Body of pancreas (tissue), 4 donors: Measurements from ENCODE around the gene ADGRL2. TPM values are rescaled to one million over a fixed set of nuclear protein-coding genes. Genes with fewer than 3 reads are reported as not detected.
A peak's percentile ranks its signal among the peaks of the same experiment; 100 is the strongest.

Experiments
- ATAC-seq: fragments of 150-250 bp; one replicate; pipeline ENCODE4 v1.9.1; 2016
- DNase-seq, 4 donors: peaks; one replicate each; pipeline ENCODE4 v3.0.0-alpha.2; 2019
- H3K27ac ChIP-seq, 4 donors: fragments of 200-600 bp; sonication (generic); 1 replicate in 3 of 4; 2 replicates in 1 of 4; pipeline versions ENCODE4 v1.5.1 to v1.6.1; 2016 to 2019; ENCODE audit warnings: mild to moderate bottlenecking in 1 of 4, mixed read lengths in 1 of 4, moderate library complexity in 1 of 4
- H3K27me3 ChIP-seq, 2 donors: fragments of 200-600 bp; sonication (generic); one replicate each; pipeline ENCODE4 v1.6.0; 2016; ENCODE audit warnings: mild to moderate bottlenecking in 1 of 2
- H3K36me3 ChIP-seq, 2 donors: fragments of 200-600 bp; sonication (generic); replicated peaks in 1 of 2; 2 replicates each; pipeline ENCODE4 v1.5.1; 2016; ENCODE audit warnings: low read depth in 2 of 2; ENCODE audit not compliant: insufficient read depth in 1 of 2
- H3K4me1 ChIP-seq: fragments of 200-600 bp; sonication (generic); one replicate; pipeline ENCODE4 v1.6.0; 2016
- H3K4me3 ChIP-seq, 2 donors: fragments of 200-600 bp; sonication (generic); 1 replicate in 1 of 2; 2 replicates in 1 of 2; pipeline ENCODE4 v1.5.1; 2016 to 2019
- H3K9me3 ChIP-seq, 3 donors: fragments of 200-600 bp; sonication (generic); 1 replicate in 2 of 3; 2 replicates in 1 of 3; pipeline ENCODE4 v1.5.1; 2016
- POLR2A ChIP-seq, 3 donors: fragments of 450-650 bp; IDR thresholded peaks; one replicate each; pipeline ENCODE4 v1.6.1; 2016; ENCODE audit warnings: antibody characterized with exemption in 3 of 3, mild to moderate bottlenecking in 2 of 3
- WGBS, 2 donors: methylation state at CpG; one replicate each; pipeline ENCODE4 v1.1.5; 2017; 5-methylcytosine and 5-hydroxymethylcytosine counted together
- intact Hi-C: fragments of 100-400 bp; cut with DNase I; formaldehyde crosslinking; loops from one replicate; pipeline ENCODE4 v1.15.1; 2023
- total RNA-seq, 2 donors: library from RNA; depleted of rRNA; stranded (reverse); fragments of >200 nt; gene quantifications; one replicate each; pipeline ENCODE4 v1.1.0, GENCODE V29; 2016
- TF ChIP-seq, protein P1 (sequence below), 7 experiments: fragments of 450-650 bp in 4 of 7; fragments of 200-600 bp in 3 of 7; sonication (generic) in 3 of 7; IDR thresholded peaks; one replicate each; pipeline ENCODE4 v1.5.1; 2016 to 2019; ENCODE audit warnings: antibody characterized with exemption in 7 of 7

ADGRL2 gene
- total RNA-seq, 2 donors from 2014 or later, result 11.5 to 25.7 TPM

DNA sequence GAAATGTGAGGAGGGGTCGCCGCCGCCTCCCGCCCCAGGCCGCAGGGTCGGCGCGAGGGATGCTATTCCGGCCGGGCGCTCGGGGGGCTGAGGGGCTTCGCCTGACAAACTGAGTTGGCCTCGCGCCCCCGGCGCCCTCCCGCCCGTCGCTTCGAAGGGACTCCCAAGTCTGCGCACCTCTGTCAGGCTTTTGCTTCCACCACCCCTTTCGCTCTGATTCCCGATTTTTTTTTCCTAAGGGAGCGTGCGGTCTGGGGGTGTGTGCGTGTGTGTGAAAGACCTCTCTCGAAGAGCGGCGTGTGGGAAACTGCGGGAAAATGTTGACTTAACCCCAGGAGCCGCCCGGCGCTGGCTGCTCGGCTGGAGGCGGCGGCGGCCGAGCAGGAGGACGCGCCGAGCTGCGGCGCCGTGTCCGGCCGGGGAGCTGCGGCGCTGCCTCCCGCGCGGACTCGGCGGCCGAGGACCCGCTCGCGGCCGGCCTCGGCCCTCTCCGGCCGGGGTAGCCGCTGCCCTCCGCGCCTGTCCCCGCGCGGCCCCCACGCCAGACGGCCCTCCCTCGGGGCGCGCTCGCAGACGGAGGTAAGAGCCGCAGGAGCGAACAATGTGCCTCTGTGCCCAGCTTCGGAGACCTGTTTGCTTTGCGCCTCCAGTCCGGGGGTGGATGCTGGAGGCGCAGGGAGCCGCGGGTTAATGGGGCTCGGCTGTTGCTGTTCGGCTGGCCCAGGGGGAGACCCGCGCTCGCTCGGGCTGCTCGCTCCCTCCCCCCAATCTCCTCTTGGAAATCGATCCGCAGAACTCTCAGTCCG is 1.1 kb downstream of the ADGRL2 start:
- TF ChIP-seq, protein P1, sequence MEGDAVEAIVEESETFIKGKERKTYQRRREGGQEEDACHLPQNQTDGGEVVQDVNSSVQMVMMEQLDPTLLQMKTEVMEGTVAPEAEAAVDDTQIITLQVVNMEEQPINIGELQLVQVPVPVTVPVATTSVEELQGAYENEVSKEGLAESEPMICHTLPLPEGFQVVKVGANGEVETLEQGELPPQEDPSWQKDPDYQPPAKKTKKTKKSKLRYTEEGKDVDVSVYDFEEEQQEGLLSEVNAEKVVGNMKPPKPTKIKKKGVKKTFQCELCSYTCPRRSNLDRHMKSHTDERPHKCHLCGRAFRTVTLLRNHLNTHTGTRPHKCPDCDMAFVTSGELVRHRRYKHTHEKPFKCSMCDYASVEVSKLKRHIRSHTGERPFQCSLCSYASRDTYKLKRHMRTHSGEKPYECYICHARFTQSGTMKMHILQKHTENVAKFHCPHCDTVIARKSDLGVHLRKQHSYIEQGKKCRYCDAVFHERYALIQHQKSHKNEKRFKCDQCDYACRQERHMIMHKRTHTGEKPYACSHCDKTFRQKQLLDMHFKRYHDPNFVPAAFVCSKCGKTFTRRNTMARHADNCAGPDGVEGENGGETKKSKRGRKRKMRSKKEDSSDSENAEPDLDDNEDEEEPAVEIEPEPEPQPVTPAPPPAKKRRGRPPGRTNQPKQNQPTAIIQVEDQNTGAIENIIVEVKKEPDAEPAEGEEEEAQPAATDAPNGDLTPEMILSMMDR (IDR thresholded peaks at IDR 0.05), result peak in 2 of 7 experiments; percentile 17 to 27
- TF ChIP-seq POLR2A (IDR thresholded peaks at IDR 0.05), result peak in 2 of 3 donors; percentile 0 to 2
- peak; percentile 38 for ATAC-seq
- intact Hi-C loops, result no loop called here
- WGBS, 2 donors, result 0 to 1% methylated on average over 28 to 84 of the region's 93 CpGs
- peak overlapping the region; percentile 91 to 96 for H3K4me3 ChIP-seq
- H3K27ac ChIP-seq, result peak overlapping the region; percentile 84 to 98 (median 90)
- no peaks in the 10 kb centered on the region for H3K27me3 ChIP-seq
- no peaks in the 10 kb centered on the region for H3K9me3 ChIP-seq
- no peaks in the 10 kb centered on the region for H3K36me3 ChIP-seq
- H3K4me1 ChIP-seq, result peaks cover 30% of the 10 kb centered on the region
- peak; percentile 22 to 54 (median 36) for DNase-seq

DNA sequence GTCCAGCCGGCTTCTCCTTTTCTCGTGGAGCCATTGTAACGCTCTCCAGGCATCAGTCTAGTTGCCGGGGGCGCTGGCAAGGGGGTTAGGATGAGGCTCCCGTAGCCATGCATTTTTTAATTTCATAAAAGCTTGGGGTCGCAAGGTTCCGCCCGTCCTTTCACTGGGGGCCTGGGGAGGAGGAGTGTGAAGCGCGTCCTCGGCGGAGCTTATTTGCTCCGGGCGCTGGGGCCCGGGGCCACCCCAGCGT is 1.6 kb downstream of the ADGRL2 start:
- peak; percentile 0 for ATAC-seq
- TF ChIP-seq, protein P1 (IDR thresholded peaks at IDR 0.05), result no peak
- TF ChIP-seq POLR2A (IDR thresholded peaks at IDR 0.05), result no peak
- 0% methylated on average over 9 to 17 of the region's 17 CpGs for WGBS, 2 donors
- H3K27ac ChIP-seq, result peak overlapping the region; percentile 84 to 98 (median 90)
- H3K9me3 ChIP-seq, result no peaks in the 10 kb centered on the region
- H3K36me3 ChIP-seq, result no peaks in the 10 kb centered on the region
- intact Hi-C loops, result no loop called here
- no peak for DNase-seq
- peak overlapping the region; percentile 77 to 96 for H3K4me3 ChIP-seq
- no peaks in the 10 kb centered on the region for H3K27me3 ChIP-seq
- peaks cover 30% of the 10 kb centered on the region for H3K4me1 ChIP-seq

DNA sequence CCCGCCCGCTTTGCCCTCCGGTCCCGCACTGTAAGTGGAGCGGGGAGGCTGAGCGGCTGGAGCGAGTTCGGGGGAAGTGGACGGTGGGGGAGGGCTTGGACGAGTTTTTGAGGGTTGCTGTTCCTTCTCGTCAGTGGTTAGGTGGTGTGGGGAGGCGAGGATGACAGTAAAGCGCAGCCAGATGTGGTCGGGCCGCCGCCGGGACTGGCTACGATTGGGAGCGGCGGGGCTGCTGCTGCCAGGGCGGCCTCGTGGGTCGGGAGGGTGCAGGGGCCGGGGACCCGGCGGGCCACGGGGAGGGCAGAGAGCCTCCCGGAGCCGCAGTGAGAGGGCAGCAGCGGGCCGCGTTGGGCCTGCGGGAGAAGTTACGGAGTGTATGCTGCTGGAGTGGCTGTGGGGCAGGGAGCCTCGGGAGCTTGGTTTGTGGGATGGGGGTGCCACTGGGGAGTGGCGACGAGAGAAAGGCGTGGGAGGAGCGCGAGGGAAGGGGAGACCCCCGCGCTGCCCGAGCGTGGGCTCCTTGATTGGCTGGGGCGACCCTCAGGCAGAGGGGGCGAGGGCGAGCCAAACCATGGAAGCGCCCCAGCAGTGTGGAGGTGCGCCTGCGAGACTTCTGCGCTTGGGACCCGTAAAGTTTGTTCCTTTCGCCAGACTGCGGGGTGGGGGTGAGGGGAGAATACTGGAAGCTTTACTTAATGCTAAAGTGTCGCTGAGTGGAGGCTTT is 2.1 kb downstream of the ADGRL2 start:
- peak overlapping the region; percentile 84 to 98 (median 90) for H3K27ac ChIP-seq
- DNase-seq (peak; percentile 52 to 79 (median 68)), ATAC-seq (peak; percentile 58)
- H3K4me3 ChIP-seq, result peak overlapping the region; percentile 77 to 96
- H3K36me3 ChIP-seq, result no peaks in the 10 kb centered on the region
- H3K4me1 ChIP-seq, result peaks cover 30% of the 10 kb centered on the region
- H3K9me3 ChIP-seq, result no peaks in the 10 kb centered on the region
- intact Hi-C loops, result no loop called here
- H3K27me3 ChIP-seq, result no peaks in the 10 kb centered on the region
- 0 to 1% methylated on average over 32 to 55 of the region's 55 CpGs for WGBS, 2 donors
- peak in 1 of 3 donors; percentile 44 for TF ChIP-seq POLR2A (IDR thresholded peaks at IDR 0.05)
- TF ChIP-seq, protein P1 (IDR thresholded peaks at IDR 0.05), result peak; percentile 21 to 67 (median 52)

- H3K4me1 ChIP-seq, result peaks cover 30% of the 10 kb centered on the region
Observed at GRCh38 chr1:81803431-81804110, 2.8 kb downstream of the ADGRL2 start.

More at GRCh38 chr1:81803431-81804110, 2.8 kb downstream of the ADGRL2 start:
- Histone ChIP-seq H3K4me3 (peak overlapping the region; percentile 77 to 96), H3K27ac (peak overlapping the region; percentile 84 to 98 (median 90)), H3K27me3 (no peaks in the 10 kb centered on the region), H3K36me3 (no peaks in the 10 kb centered on the region), H3K9me3 (no peaks in the 10 kb centered on the region)
- intact Hi-C loops, result no loop called here
- ATAC-seq (no peak), DNase-seq (peak in 2 of 4 donors; percentile 15 to 25)
- 0 to 2% methylated on average over 15 of the region's 15 CpGs for WGBS, 2 donors
- TF ChIP-seq, protein P1 (IDR thresholded peaks at IDR 0.05), result no peak
- TF ChIP-seq POLR2A (IDR thresholded peaks at IDR 0.05), result no peak
